ENCODE data around the gene RND1.
"Not testable (repeated sequence)": the region's sequence is repeated elsewhere in the genome, so short reads cannot be mapped to it uniquely, and the experiment has no call there.

RND1 gene

GRCh38 chr12:48878548-48878947, 12.9 kb upstream of the RND1 start:
- Histone ChIP-seq H3K27ac (no peak overlapping the region), H3K9me3 (ENCODE audit: severe bottlenecking) (no peaks in the 10 kb centered on the region), H3K36me3 (no peaks in the 10 kb centered on the region), H3K4me3 (ENCODE audit: low read depth, low read length) (no peak overlapping the region), H3K27me3 (ENCODE audit: insufficient read depth, low read depth, severe bottlenecking) (no peaks in the 10 kb centered on the region)
- DNase-seq = no peak
- TF ChIP-seq CTCF (IDR thresholded peaks at IDR 0.05; ENCODE audit: low read depth, low read length) = no peak

- Histone ChIP-seq H3K27me3 (ENCODE audit: insufficient read depth, low read depth, severe bottlenecking) (no peaks in the 10 kb centered on the region), H3K4me3 (ENCODE audit: low read depth, low read length) (no peak overlapping the region), H3K36me3 (no peaks in the 10 kb centered on the region), H3K27ac (no peak overlapping the region), H3K9me3 (ENCODE audit: severe bottlenecking) (no peaks in the 10 kb centered on the region)
- no peak for TF ChIP-seq CTCF (IDR thresholded peaks at IDR 0.05; ENCODE audit: low read depth, low read length)
- DNase-seq = no peak
Observed at GRCh38 chr12:48875944-48876515, 10.4 kb upstream of the RND1 start.

GRCh38 chr12:48873534-48873933, 7.9 kb upstream of the RND1 start:
- not testable (repeated sequence) for H3K27me3 ChIP-seq (ENCODE audit: insufficient read depth, low read depth, severe bottlenecking); H3K4me3 ChIP-seq (ENCODE audit: low read depth, low read length); H3K9me3 ChIP-seq (ENCODE audit: severe bottlenecking); H3K36me3 ChIP-seq; DNase-seq; H3K27ac ChIP-seq

GRCh38 chr12:48873096-48873495, 7.4 kb upstream of the RND1 start:
- Histone ChIP-seq H3K9me3 (ENCODE audit: severe bottlenecking) (no peaks in the 10 kb centered on the region), H3K36me3 (no peaks in the 10 kb centered on the region), H3K27me3 (ENCODE audit: insufficient read depth, low read depth, severe bottlenecking) (no peaks in the 10 kb centered on the region), H3K27ac (no peak overlapping the region), H3K4me3 (ENCODE audit: low read depth, low read length) (no peak overlapping the region)
- no peak for TF ChIP-seq CTCF (IDR thresholded peaks at IDR 0.05; ENCODE audit: low read depth, low read length)
- no peak for DNase-seq

- H3K4me3 ChIP-seq (ENCODE audit: low read depth, low read length) = no peak overlapping the region
- no peak overlapping the region for H3K27ac ChIP-seq
- no peak for DNase-seq
- no peaks in the 10 kb centered on the region for H3K36me3 ChIP-seq
- H3K27me3 ChIP-seq (ENCODE audit: insufficient read depth, low read depth, severe bottlenecking) = no peaks in the 10 kb centered on the region
- H3K9me3 ChIP-seq (ENCODE audit: severe bottlenecking) = no peaks in the 10 kb centered on the region
- no peak for TF ChIP-seq CTCF (IDR thresholded peaks at IDR 0.05; ENCODE audit: low read depth, low read length)
Observed at GRCh38 chr12:48869191-48869590, 3.5 kb upstream of the RND1 start.

- H3K9me3 ChIP-seq (ENCODE audit: severe bottlenecking) = no peaks in the 10 kb centered on the region
- H3K27ac ChIP-seq = no peak overlapping the region
- DNase-seq = no peak
Observed at GRCh38 chr12:48868451-48868850, 2.8 kb upstream of the RND1 start.

More at GRCh38 chr12:48868451-48868850, 2.8 kb upstream of the RND1 start:
- H3K4me3 ChIP-seq (ENCODE audit: low read depth, low read length) = no peak overlapping the region
- no peaks in the 10 kb centered on the region for H3K36me3 ChIP-seq
- H3K27me3 ChIP-seq (ENCODE audit: insufficient read depth, low read depth, severe bottlenecking) = no peaks in the 10 kb centered on the region
- TF ChIP-seq CTCF (IDR thresholded peaks at IDR 0.05; ENCODE audit: low read depth, low read length) = no peak
